Activated T-cell treated with anti-CD3 and anti-CD28 coated beads for 1 hour (primary cell): ENCODE measurements around the gene SLC25A10.
"Not testable (repeated sequence)": the region's sequence is repeated elsewhere in the genome, so short reads cannot be mapped to it uniquely, and the experiment has no call there.

Experiments
- DNase-seq: peaks from one replicate; pipeline ENCODE4 v3.0.0-alpha.2; 2020; ENCODE audit warnings: low read depth

SLC25A10 gene

DNA sequence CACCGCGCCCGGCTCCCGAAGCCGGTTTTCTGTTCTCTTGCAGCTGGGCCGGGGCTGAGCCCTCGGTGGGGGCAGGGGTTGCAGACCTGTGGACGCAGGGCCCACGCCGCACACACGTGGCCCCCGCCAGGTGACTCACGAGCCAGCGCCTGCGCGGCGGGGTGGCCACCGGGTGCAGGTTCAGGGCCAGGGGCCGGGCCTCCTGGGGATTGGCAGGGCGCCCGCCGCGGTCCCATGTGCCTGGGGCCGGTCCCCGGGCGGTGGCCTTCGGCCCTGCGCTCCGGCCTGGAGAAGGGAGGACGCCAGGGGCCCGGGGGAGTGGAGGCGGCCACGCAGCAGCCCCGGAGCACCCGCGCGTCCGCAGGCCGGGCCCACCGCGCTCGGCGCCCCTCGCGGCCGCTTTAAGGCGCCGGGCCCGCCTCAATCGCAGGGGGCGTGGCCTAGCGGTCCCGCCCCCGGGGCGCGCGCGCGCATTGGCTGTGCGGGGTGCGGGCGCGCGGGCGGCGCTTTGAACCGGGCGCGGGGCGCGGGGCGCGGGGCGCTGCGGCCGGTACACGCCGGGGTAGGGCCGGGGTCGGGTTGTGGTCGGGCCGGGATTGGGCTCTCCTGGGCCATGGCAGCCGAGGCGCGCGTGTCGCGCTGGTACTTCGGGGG, at the start of gene SLC25A10:
SLC25A10 (plus strand) TSS at position 471 of the 654 bp plus-strand sequence; CDS start at position 614, 143 bp downstream.
- peak; percentile 72 for DNase-seq

- no peak for DNase-seq
Measured at GRCh38 chr17:81664051-81664470, 48.0 kb upstream of the SLC25A10 start.

DNA sequence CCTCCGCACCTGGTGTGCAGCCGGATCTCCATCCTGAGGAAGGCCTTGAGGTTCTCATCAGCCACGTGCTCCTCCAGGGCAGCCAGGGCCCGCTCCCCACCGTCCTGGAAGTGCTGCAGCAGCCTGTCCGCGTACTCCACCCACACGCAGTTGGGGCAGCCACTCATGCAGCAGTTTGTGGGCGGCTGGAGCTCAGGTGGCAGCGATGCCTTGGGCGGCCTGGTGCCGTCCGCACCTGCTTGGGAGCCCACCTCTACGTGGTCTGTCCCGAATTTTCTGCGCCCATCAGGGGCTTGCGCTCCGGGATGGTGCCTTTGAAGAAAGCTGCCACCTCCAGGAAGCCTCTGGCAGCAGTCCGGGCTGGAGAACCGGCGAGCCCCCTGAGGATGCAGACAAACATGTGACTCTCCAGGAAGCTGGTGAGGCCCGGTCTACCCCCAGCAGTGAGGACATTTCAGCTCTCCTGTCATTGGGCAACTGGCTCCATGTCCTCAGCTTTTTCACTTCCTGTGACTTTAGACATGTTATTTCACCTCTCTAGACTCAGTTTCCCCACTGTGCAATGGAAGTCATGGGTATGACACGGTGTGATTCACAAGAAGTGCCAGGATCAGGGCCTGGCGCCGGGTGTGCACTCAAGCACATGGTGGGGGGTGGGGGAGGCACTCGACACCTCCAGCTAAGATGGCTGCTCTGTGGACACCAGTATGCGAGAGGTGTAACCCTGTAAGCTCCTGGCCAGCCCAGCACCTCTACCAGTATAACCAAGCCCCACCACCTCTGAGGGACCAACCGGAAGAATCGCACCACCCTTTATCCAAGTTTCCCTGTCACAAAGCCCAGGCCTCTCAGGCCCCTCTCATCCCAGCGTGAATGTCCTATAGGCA, 46.6 kb upstream of the SLC25A10 start:
- DNase-seq: no peak

DNA sequence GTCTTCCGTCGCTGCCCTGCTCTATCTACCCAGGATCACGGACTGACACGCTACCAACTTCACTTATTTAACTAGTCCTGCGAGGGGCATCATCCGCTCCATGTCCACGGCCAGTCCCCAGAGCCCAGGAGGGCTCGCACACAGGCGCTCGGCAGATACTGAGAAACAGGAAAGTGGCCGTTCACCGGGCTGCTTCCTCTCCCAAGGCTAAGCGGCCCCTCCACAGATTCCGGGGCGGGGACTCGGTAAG, 46.1 kb upstream of the SLC25A10 start:
- no peak for DNase-seq

GRCh38 chr17:81666342-81667191, 45.5 kb upstream of the SLC25A10 start, which contains the start of the genes CCDC137 and OXLD1:
CCDC137 (plus strand) TSS chr17:81666737; CDS start chr17:81666767, 30 bp downstream.
OXLD1 (minus strand) TSS chr17:81666605; CDS start chr17:81666577, 28 bp downstream.
- DNase-seq: peak; percentile 87

GRCh38 chr17:81667754-81668153, 44.3 kb upstream of the SLC25A10 start:
- DNase-seq: no peak

- DNase-seq: no peak
Measured at GRCh38 chr17:81672504-81672903, 39.6 kb upstream of the SLC25A10 start.

- DNase-seq: no peak
Measured at GRCh38 chr17:81672954-81673353, 39.1 kb upstream of the SLC25A10 start.

DNA sequence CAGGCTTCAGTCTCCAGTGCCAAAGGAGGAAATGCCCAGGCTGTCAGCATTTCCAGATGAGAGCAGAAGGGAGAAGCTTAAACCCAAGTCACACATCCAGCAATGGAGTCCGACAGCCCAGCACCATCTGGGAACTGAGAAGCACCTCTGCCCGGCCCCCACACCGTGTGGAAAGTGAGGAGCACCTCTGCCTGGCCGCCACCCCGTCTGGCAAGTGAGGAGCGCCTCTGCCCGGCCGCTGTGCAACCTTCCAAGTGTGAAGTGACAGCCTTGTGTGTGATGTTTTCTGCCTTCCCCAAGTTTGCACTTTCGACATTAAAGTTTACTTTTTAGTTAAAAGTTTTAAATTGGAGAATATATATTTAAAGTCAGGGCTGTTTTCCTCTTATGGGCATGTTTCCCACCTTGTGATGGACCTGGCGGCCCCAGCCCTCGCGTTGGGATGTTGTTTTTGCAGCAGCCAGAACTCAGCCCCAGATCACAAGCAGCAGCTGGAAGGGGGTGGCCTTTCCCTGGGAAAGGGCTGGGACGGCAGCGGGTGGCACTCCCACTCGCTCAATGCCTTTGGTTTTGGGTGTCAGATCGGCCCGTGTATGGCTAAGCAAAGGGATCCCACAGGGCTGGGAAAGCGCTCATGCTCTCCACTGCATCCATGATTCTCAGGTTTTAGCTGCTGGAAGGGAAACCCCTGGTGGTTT, 38.4 kb upstream of the SLC25A10 start:
- DNase-seq: no peak

GRCh38 chr17:81675515-81676221, 36.4 kb upstream of the SLC25A10 start:
- not testable (repeated sequence) for DNase-seq

- DNase-seq: no peak
Measured at GRCh38 chr17:81676906-81677305, 35.2 kb upstream of the SLC25A10 start.

GRCh38 chr17:81680150-81680549, 31.9 kb upstream of the SLC25A10 start:
- no peak for DNase-seq

- DNase-seq: no peak
Measured at GRCh38 chr17:81681672-81682071, 30.4 kb upstream of the SLC25A10 start.

DNA sequence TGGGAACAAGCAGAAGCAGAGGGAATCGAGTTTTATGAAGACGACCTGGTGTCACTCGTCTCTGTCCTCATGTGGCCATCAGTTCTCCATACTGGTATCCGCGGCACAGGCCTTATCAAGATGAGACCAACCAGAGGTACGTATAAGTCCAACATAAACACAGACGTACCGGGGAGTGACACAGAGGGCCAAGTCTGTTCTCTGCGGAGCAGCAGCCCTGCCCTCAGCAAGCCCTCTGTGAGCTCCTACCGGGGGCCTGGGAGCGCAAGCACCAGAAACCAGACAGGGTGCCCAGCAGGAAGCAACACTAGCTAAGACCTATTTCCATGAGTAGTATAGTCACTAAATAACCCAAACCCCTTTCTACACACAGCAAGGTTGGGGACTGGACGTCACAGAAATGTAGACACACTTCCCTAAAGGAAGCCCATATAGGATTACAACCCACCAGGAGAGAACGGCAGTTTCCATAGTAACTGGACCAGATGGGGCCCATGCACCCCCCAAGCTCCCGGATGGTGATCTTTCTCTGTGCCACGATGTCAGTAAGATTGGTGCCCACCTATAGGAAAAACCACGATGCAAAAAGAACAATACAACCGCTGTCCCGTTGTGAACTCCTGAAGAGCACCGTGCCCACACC, 29.4 kb upstream of the SLC25A10 start:
- DNase-seq: no peak

DNA sequence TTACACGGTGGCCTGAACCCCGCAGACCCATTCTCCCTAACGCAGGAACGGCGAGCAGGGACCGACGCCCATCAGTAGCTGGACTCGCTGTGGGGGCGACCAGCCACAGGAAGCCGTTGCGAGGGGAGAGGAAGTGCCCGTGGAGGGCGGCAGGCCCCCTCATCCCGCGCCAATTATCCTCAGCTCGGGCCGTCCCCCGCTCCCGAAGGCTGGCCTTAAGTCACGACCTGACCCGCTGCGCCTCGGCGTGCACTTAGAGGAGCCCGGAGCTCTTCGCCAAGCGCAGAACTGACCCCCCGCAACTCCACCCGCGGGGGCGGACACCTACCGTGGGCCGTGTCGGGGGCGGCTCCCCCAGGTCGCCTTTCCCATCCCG, 28.9 kb upstream of the SLC25A10 start:
- DNase-seq: no peak

DNA sequence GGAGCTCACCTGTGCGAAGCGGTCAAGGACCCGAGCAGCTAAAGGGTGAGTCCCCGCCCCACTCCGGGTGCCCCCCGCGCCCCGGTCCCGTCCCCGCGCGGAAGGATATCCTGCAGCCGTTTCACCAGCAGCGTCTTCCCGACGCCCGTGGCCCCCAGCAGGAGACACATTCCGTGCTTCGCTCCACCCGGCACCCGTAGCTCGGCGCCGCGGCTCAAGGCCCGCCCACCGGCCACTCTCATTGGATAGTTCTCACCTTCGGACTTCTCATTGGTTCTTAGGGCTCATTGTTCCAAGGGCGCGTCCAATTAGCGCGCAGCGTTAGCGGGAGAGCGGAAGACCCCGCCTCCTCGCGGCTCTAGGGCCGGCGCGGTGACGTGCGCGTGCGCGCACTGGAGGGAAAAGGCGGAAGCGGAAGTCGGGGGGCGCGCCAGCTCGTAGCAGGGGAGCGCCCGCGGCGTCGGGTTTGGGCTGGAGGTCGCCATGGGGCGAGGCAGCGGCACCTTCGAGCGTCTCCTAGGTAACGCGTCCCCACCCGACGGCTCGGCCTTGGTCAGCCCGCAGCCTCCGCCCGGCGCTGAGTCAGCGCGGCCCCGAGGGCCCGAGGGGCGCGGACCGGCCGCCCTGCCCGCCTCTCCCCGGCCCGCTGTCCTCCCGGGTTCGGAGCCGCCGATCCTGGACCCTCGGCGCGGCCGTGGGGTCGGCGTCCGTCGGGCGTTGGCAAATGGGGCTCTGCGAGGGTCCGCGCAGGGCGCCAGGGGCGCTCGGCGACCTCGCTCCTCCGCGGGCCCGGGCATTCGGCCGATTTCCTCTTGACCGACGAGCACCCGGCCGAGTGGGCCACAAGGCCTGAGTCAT, 28.3 kb upstream of the SLC25A10 start, which contains the start of the genes ARL16 and HGS:
ARL16 (minus strand) TSS at position 214 of the 858 bp plus-strand sequence; CDS start at position 170, 44 bp downstream.
HGS (plus strand) TSS at position 428 of the 858 bp plus-strand sequence; CDS start at position 484, 56 bp downstream.
- DNase-seq: peak; percentile 96

DNA sequence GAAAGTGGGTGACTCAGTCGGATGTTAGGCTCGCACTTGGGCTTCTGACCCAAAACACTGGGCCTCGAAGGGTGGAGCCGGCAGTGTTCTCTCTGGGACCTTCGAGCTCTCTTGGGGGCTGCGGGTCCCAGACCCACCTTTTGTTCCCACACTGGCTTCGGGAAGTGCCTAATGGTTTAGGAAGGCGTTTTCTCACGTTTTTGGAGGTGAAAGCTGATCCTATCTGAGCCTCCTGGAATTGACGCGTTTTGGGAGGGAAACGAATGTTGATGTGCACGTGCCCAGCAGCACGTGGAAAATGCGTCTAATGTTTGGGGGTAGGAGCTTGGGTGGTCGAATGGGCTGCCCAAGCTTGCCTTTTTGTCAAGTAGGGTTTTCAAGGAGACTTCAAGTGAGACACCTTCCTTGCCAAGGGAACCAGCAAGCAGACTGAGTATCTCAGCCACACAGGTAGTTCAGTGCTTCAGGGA, 27.6 kb upstream of the SLC25A10 start:
- DNase-seq: no peak

- no peak for DNase-seq
Measured at GRCh38 chr17:81685108-81685507, 27.0 kb upstream of the SLC25A10 start.

GRCh38 chr17:81686614-81687013, 25.5 kb upstream of the SLC25A10 start:
- no peak for DNase-seq
